HG03175 (cell line): Measurements from ENCODE around the gene FA2H.
"Not testable (repeated sequence)": the region's sequence is repeated elsewhere in the genome, so short reads cannot be mapped to it uniquely, and the experiment has no call there.

Experiments
- ATAC-seq: cut with Tn5 transposase; IDR thresholded peaks from one replicate; pipeline ENCODE4 v1.9.1; 2021; ENCODE audit warnings: mild to moderate bottlenecking, moderate library complexity; ENCODE audit not compliant: unreplicated experiment

The FA2H gene

GRCh38 chr16:74725651-74726455, 48.8 kb downstream of the FA2H start:
- ATAC-seq: no peak

GRCh38 chr16:74724820-74725549, 49.6 kb downstream of the FA2H start:
- no peak for ATAC-seq

- no peak for ATAC-seq
Measured at GRCh38 chr16:74723256-74723655, 51.4 kb downstream of the FA2H start.

- ATAC-seq: not testable (repeated sequence)
Measured at GRCh38 chr16:74722156-74722555, 52.5 kb downstream of the FA2H start.

- no peak for ATAC-seq
Measured at GRCh38 chr16:74721716-74722115, 52.9 kb downstream of the FA2H start.

- no peak for ATAC-seq
Measured at GRCh38 chr16:74720579-74720978, 54.0 kb downstream of the FA2H start.

- no peak for ATAC-seq
Measured at GRCh38 chr16:74718741-74719610, 55.6 kb downstream of the FA2H start.

- ATAC-seq: no peak
Measured at GRCh38 chr16:74718140-74718539, 56.5 kb downstream of the FA2H start.

- ATAC-seq: no peak
Measured at GRCh38 chr16:74717367-74717766, 57.3 kb downstream of the FA2H start.

- ATAC-seq: no peak
Measured at GRCh38 chr16:74716355-74716754, 58.3 kb downstream of the FA2H start.

- ATAC-seq: no peak
Measured at GRCh38 chr16:74713876-74714275, 60.7 kb downstream of the FA2H start.

- no peak for ATAC-seq
Measured at GRCh38 chr16:74713325-74713724, 61.3 kb downstream of the FA2H start.

GRCh38 chr16:74711938-74712337, 62.7 kb downstream of the FA2H start:
- ATAC-seq: no peak

- no peak for ATAC-seq
Measured at GRCh38 chr16:74710401-74710800, 64.2 kb downstream of the FA2H start.

- peak; percentile 78 for ATAC-seq
Measured at GRCh38 chr16:74709441-74709877, 65.2 kb downstream of the FA2H start.

- ATAC-seq: peak; percentile 46
Measured at GRCh38 chr16:74700438-74701225, 74.0 kb downstream of the FA2H start, which contains the start of gene MLKL. TSS of gene MLKL (minus strand) at chr16:74700862. CDS start at chr16:74695757, 5,105 bp downstream.

- peak; percentile 16 for ATAC-seq
Measured at GRCh38 chr16:74700116-74700437, 74.5 kb downstream of the FA2H start.

GRCh38 chr16:74699666-74700065, 75.0 kb downstream of the FA2H start:
- ATAC-seq: no peak

- ATAC-seq: no peak
Measured at GRCh38 chr16:74698222-74698621, 76.4 kb downstream of the FA2H start.
